H1 (cell line): Measurements from ENCODE around the gene RDH12. TPM values are rescaled to one million over a fixed set of nuclear protein-coding genes. Genes with fewer than 3 reads are reported as not detected.

Experiments used
- CTCF ChIA-PET: fragments of 300-600 bp; sonication (Branson Sonifier 250); formaldehyde crosslinking; loops from one replicate; lab custom pipeline; 2021; ENCODE audit not compliant: partially characterized antibody; lab: Charles Lee
- POLR2A ChIA-PET: fragments of 300-600 bp; sonication (Branson Sonifier 250); formaldehyde crosslinking; loops from one replicate; lab custom pipeline; 2021; ENCODE audit warnings: inconsistent platforms; ENCODE audit not compliant: partially characterized antibody; lab: Charles Lee
- DNase-seq, 2 experiments: peaks; one replicate each; pipeline versions ENCODE4 v3.0.0 to v3.0.0-alpha.2; 2010 to 2022; ENCODE audit warnings: low spot score in 2 of 2, low read depth in 1 of 2, mixed read lengths in 1 of 2
- FAIRE-seq: peaks from 2 replicates; lab custom pipeline; 2011; peaks lifted over from hg19 to GRCh38; lab: Jason Lieb, UNC
- H2AFZ ChIP-seq: 2 replicates; pipeline ENCODE4 v1.8.1; 2012; ENCODE audit warnings: low read length, inconsistent platforms
- H2AK5ac ChIP-seq: 2 replicates; pipeline ENCODE4 v1.6.1; 2013; ENCODE audit warnings: low read depth, low read length
- H2BK120ac ChIP-seq: replicated peaks from 2 replicates; pipeline ENCODE3; 2013; ENCODE audit warnings: low read depth, low read length, inconsistent platforms
- H2BK12ac ChIP-seq: 2 replicates; pipeline ENCODE4 v1.6.1; 2013; ENCODE audit warnings: low read depth, low read length
- H2BK15ac ChIP-seq: 2 replicates; pipeline ENCODE4 v1.6.1; 2013; ENCODE audit warnings: low read length
- H2BK20ac ChIP-seq: 2 replicates; pipeline ENCODE4 v1.6.1; 2013; ENCODE audit warnings: low read length
- H2BK5ac ChIP-seq: 2 replicates; pipeline ENCODE4 v1.6.1; 2013; ENCODE audit warnings: low read depth, low read length
- H3K14ac ChIP-seq: 2 replicates; pipeline ENCODE4 v1.6.1; 2013; ENCODE audit warnings: inconsistent platforms; ENCODE audit not compliant: insufficient read length
- H3K18ac ChIP-seq: 2 replicates; pipeline ENCODE4 v1.6.1; 2013; ENCODE audit warnings: low read length; ENCODE audit errors: extremely low read depth
- H3K23ac ChIP-seq: 2 replicates; pipeline ENCODE4 v1.6.1; 2013; ENCODE audit warnings: inconsistent platforms; ENCODE audit not compliant: insufficient read length
- H3K23me2 ChIP-seq: 2 replicates; pipeline ENCODE4 v1.6.1; 2013; ENCODE audit warnings: low read depth, low read length
- H3K27ac ChIP-seq: 2 replicates; pipeline ENCODE4 v1.6.1; 2011; ENCODE audit warnings: low read depth, low read length, inconsistent platforms
- H3K27me3 ChIP-seq, 4 experiments: replicated peaks in 1 of 4; 1 replicate in 1 of 4; 2 replicates in 3 of 4; pipeline versions ENCODE4 v1.6.1 to v1.8.1; 2011 to 2013; ENCODE audit warnings: low read length in 3 of 4, mild to moderate bottlenecking in 3 of 4, inconsistent platforms in 2 of 4, mixed read lengths in 2 of 4, moderate library complexity in 1 of 4; ENCODE audit not compliant: control insufficient read depth in 3 of 4, insufficient read depth in 3 of 4; ENCODE audit errors: extremely low read depth in 1 of 4
- H3K36me3 ChIP-seq, 4 experiments: 2 replicates each; pipeline versions ENCODE4 v1.6.1 to v1.8.1; 2011 to 2013; ENCODE audit warnings: mild to moderate bottlenecking in 4 of 4, low read length in 3 of 4, moderate library complexity in 2 of 4, control low read depth in 1 of 4, inconsistent platforms in 1 of 4; ENCODE audit not compliant: insufficient read depth in 4 of 4, control insufficient read depth in 2 of 4
- H3K4ac ChIP-seq: replicated peaks from 2 replicates; pipeline ENCODE3; 2013; ENCODE audit warnings: low read length, low read depth, mixed read lengths, inconsistent platforms; ENCODE audit not compliant: insufficient read length
- H3K4me1 ChIP-seq, 4 experiments: replicated peaks in 1 of 4; 1 replicate in 1 of 4; 2 replicates in 3 of 4; pipeline versions ENCODE4 v1.6.1 to v1.8.1; 2011 to 2013; ENCODE audit warnings: low read length in 3 of 4, inconsistent platforms in 2 of 4, mixed read lengths in 1 of 4; ENCODE audit not compliant: insufficient read depth in 4 of 4, control insufficient read depth in 3 of 4
- H3K4me2 ChIP-seq, 2 experiments: 2 replicates each; pipeline versions ENCODE4 v1.6.1 to v1.8.1; 2011 to 2013; ENCODE audit warnings: low read depth in 2 of 2, low read length in 2 of 2, control low read depth in 1 of 2, inconsistent platforms in 1 of 2, mild to moderate bottlenecking in 1 of 2; ENCODE audit not compliant: insufficient read depth in 1 of 2
- H3K4me3 ChIP-seq, 4 experiments: fragments of 200-600, 300-600 bp in 1 of 4; sonication (generic), shearing (Covaris generic), sonication (Bioruptor Twin) in 1 of 4; 2 replicates each; pipeline versions ENCODE4 v1.5.1 to v1.8.1; 2011 to 2016; ENCODE audit warnings: low read length in 4 of 4, low read depth in 3 of 4, control low read depth in 2 of 4, inconsistent platforms in 2 of 4, mild to moderate bottlenecking in 2 of 4, mixed read lengths in 1 of 4, moderate library complexity in 1 of 4; ENCODE audit not compliant: insufficient read depth in 2 of 4; ENCODE audit errors: extremely low read depth in 1 of 4
- H3K56ac ChIP-seq: replicated peaks from 2 replicates; pipeline ENCODE3; 2013; ENCODE audit warnings: low read depth, mild to moderate bottlenecking, mixed read lengths, low read length, inconsistent platforms; ENCODE audit not compliant: insufficient read length
- H3K79me1 ChIP-seq: 2 replicates; pipeline ENCODE4 v1.6.1; 2013; ENCODE audit warnings: low read depth, low read length, control low read depth
- H3K79me2 ChIP-seq, 2 experiments: 2 replicates each; pipeline versions ENCODE4 v1.6.1 to v1.8.1; 2012 to 2013; ENCODE audit warnings: low read length in 2 of 2, mild to moderate bottlenecking in 2 of 2, inconsistent platforms in 1 of 2; ENCODE audit not compliant: insufficient read depth in 2 of 2, control insufficient read depth in 1 of 2
- H3K9ac ChIP-seq, 4 experiments: replicated peaks in 1 of 4; 1 replicate in 1 of 4; 2 replicates in 3 of 4; pipeline versions ENCODE4 v1.6.1 to v1.8.1; 2011 to 2013; ENCODE audit warnings: low read depth in 3 of 4, low read length in 3 of 4, control low read depth in 2 of 4, mild to moderate bottlenecking in 2 of 4, moderate library complexity in 2 of 4, inconsistent platforms in 1 of 4; ENCODE audit errors: extremely low read depth in 1 of 4
- H3K9me3 ChIP-seq, 2 experiments: 2 replicates each; pipeline versions ENCODE4 v1.6.1 to v1.8.1; 2012 to 2013; ENCODE audit warnings: mild to moderate bottlenecking in 2 of 2, moderate library complexity in 2 of 2, control low read depth in 1 of 2, inconsistent platforms in 1 of 2, low read depth in 1 of 2, low read length in 1 of 2, mixed read lengths in 1 of 2; ENCODE audit not compliant: insufficient read depth in 2 of 2
- H4K20me1 ChIP-seq, 2 experiments: replicated peaks in 1 of 2; 2 replicates each; pipeline versions ENCODE3 to v1.8.1; 2011 to 2013; ENCODE audit warnings: inconsistent platforms in 2 of 2, low read length in 2 of 2, mild to moderate bottlenecking in 1 of 2; ENCODE audit not compliant: insufficient read depth in 2 of 2, control insufficient read depth in 1 of 2
- H4K5ac ChIP-seq: 2 replicates; pipeline ENCODE4 v1.6.1; 2013; ENCODE audit warnings: low read length, low read depth, mixed read lengths, inconsistent platforms; ENCODE audit not compliant: insufficient read length
- H4K8ac ChIP-seq: 2 replicates; pipeline ENCODE4 v1.8.0; 2013; ENCODE audit warnings: mild to moderate bottlenecking, moderate library complexity, low read length, inconsistent platforms; ENCODE audit not compliant: insufficient read depth; ENCODE audit errors: extremely low read depth
- H4K91ac ChIP-seq: replicated peaks from 2 replicates; pipeline ENCODE3; 2013; ENCODE audit warnings: low read length, mixed read lengths, inconsistent platforms; ENCODE audit not compliant: insufficient read length
- CBX8 ChIP-seq: fragments of 300-800, 300-1000 bp; sonication (generic); IDR thresholded peaks from 2 replicates; pipeline ENCODE4 v1.7.1; 2016; ENCODE audit warnings: low read depth, low read length, borderline replicate concordance
- RNF2 ChIP-seq: fragments of 200-900, 300-1000 bp; sonication (generic); IDR thresholded peaks from 2 replicates; pipeline ENCODE4 v1.7.1; 2016; ENCODE audit warnings: borderline replicate concordance, low read depth, mild to moderate bottlenecking, antibody characterized with exemption, low read length; ENCODE audit not compliant: poor library complexity, severe bottlenecking; ENCODE audit errors: missing control alignments
- TBP ChIP-seq: IDR thresholded peaks from 2 replicates; pipeline ENCODE4 v1.6.1; 2011; ENCODE audit warnings: low read depth, low read length, improper control_type of control experiment
- WGBS, 2 experiments: shearing (Covaris generic) in 1 of 2; methylation state at CpG; one replicate each; pipeline versions ENCODE4 v1.1.6 to v1.1.7; 2013 to 2015; ENCODE audit warnings: low lambda C conversion rate in 2 of 2, mixed read lengths in 2 of 2, inconsistent platforms in 1 of 2, low coverage in 1 of 2, missing lambda C conversion rate in 1 of 2; ENCODE audit not compliant: insufficient replicate concordance in 2 of 2, insufficient coverage in 1 of 2, insufficient read length in 1 of 2; ENCODE audit errors: extremely low coverage in 1 of 2, missing lambda C conversion rate in 1 of 2; 5-methylcytosine and 5-hydroxymethylcytosine counted together
- polyA plus RNA-seq, 7 experiments: library from polyadenylated mRNA; depleted of rRNA in 3 of 7; stranded (reverse) in 5 of 7; unstranded in 2 of 7; fragments of >200 nt in 5 of 7; fragments of 200-250 nt in 2 of 7; gene quantifications; 1 replicate in 5 of 7; 2 replicates in 1 of 7; 4 replicates in 1 of 7; pipeline versions ENCODE4 v1.2.1 to v1.2.3, GENCODE V29; 2011 to 2013; ENCODE audit warnings: missing spikeins in 2 of 7, mixed read lengths in 2 of 7
- total RNA-seq: library from RNA; stranded (reverse); fragmentation: NEBNext Ultra II Directional; extraction: Animal tissue kit (Norgen Biotek cat#: 25700); gene quantifications from 2 replicates; pipeline ENCODE4 v1.2.1, GENCODE V29; 2021

Gene RDH12
- total and polyA plus RNA-seq, 2 of the 8 experiments (the other 6 are each of a cell fraction or from before 2014, with no cell fraction given) = 1.2 to 1.5 TPM

DNA sequence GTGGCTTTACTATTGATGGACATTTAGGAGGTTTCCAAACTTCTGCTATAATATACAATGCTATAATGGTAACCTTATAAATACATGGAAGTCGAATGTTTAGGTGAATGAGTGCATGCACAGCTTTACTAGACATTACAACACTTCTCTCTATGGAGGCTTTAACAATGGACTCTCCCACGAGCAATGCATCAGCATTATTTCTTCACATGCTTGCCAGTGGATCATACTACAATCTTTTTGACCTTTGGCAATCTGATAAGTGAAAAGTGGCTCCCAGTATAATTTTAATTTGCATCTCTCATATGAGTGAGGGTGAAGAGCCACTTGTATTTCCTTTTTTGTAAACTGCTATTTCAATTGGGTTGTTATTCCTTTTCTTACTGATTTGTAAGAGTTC is 18.2 kb downstream of the RDH12 start:
- 79% methylated on average over 2 of the region's 2 CpGs; no CpG with 5 or more reads in 1 of the 2 experiments for WGBS, 2 experiments
- no peaks in the 10 kb centered on the region; a peak in 1 of 7 replicates for H3K4me1 ChIP-seq
- no peak overlapping the region for H2BK20ac ChIP-seq
- H3K4me2 ChIP-seq = no peak overlapping the region
- H2AK5ac ChIP-seq = no peak overlapping the region
- H3K36me3 ChIP-seq = no peaks in the 10 kb centered on the region
- no peak overlapping the region for H3K4me3 ChIP-seq
- no peak overlapping the region for H4K91ac ChIP-seq
- no peaks in the 10 kb centered on the region for H4K20me1 ChIP-seq
- no peak overlapping the region for H3K14ac ChIP-seq
- H3K79me2 ChIP-seq = no peaks in the 10 kb centered on the region
- no peaks in the 10 kb centered on the region for H3K23me2 ChIP-seq
- TF ChIP-seq CBX8 (no peak), RNF2 (no peak), TBP (no peak)
- TF ChIP-seq, all 59 proteins: peak for 0
- POLR2A ChIA-PET = no interaction called here
- H2BK120ac ChIP-seq = no peak overlapping the region
- no peak overlapping the region for H2BK15ac ChIP-seq
- FAIRE-seq = no peak
- H4K5ac ChIP-seq = no peak overlapping the region
- no peak overlapping the region for H2AFZ ChIP-seq
- H2BK12ac ChIP-seq = no peak overlapping the region
- H3K23ac ChIP-seq = no peak overlapping the region
- no peak overlapping the region for H4K8ac ChIP-seq
- no peak overlapping the region for H3K27ac ChIP-seq
- H2BK5ac ChIP-seq = no peak overlapping the region
- H3K27me3 ChIP-seq = no peaks in the 10 kb centered on the region
- H3K18ac ChIP-seq = no peak overlapping the region
- H3K4ac ChIP-seq = no peak overlapping the region
- CTCF ChIA-PET = interaction anchor here (2.0 kb wide), 1 partner anchor 15 kb away, joined by 9 read pairs; no protein-coding TSS in a partner anchor
- DNase-seq = no peak
- no peaks in the 10 kb centered on the region for H3K9me3 ChIP-seq
- no peaks in the 10 kb centered on the region for H3K79me1 ChIP-seq
- H3K9ac ChIP-seq = no peak overlapping the region
- H3K56ac ChIP-seq = no peak overlapping the region
